Neural crest cell (in vitro differentiated cells): ENCODE measurements around the gene SAMD14. TPM values are rescaled to one million over a fixed set of nuclear protein-coding genes. Genes with fewer than 3 reads are reported as not detected.
"Not testable (repeated sequence)": the region's sequence is repeated elsewhere in the genome, so short reads cannot be mapped to it uniquely, and the experiment has no call there.

ENCODE experiments used
- DNase-seq: peaks from one replicate; pipeline ENCODE4 v3.0.0; 2021; ENCODE audit warnings: low read depth, mixed read lengths, low spot score
- H3K27ac Mint-ChIP-seq: one replicate; pipeline ENCODE4 v1.8.0; 2021; ENCODE audit warnings: mild to moderate bottlenecking, mixed read lengths; ENCODE audit not compliant: unreplicated experiment
- H3K27me3 Mint-ChIP-seq: 2 replicates; pipeline ENCODE4 v1.8.0; 2021; ENCODE audit warnings: low read depth, mild to moderate bottlenecking, mixed read lengths
- H3K36me3 Mint-ChIP-seq: 2 replicates; pipeline ENCODE4 v1.8.0; 2021; ENCODE audit warnings: low read depth, mild to moderate bottlenecking, mixed read lengths
- H3K4me1 Mint-ChIP-seq: 2 replicates; pipeline ENCODE4 v1.8.0; 2021; ENCODE audit warnings: mixed read lengths
- H3K4me3 Mint-ChIP-seq: one replicate; pipeline ENCODE4 v1.8.0; 2021; ENCODE audit warnings: mild to moderate bottlenecking, mixed read lengths
- H3K9me3 Mint-ChIP-seq: 2 replicates; pipeline ENCODE4 v1.8.0; 2021; ENCODE audit warnings: mixed read lengths
- CTCF ChIP-seq: fragments of 200-600 bp; sonication (generic); conservative IDR thresholded peaks from 2 replicates; pipeline ENCODE4 v1.5.0; 2021; ENCODE audit warnings: antibody characterized with exemption, mild to moderate bottlenecking
- total RNA-seq: library from RNA; stranded (reverse); gene quantifications from 2 replicates; pipeline ENCODE4 v1.2.1, GENCODE V29; 2021

The SAMD14 gene
- total RNA-seq, 1 donor from 2014 or later, result 28.7 TPM

DNA sequence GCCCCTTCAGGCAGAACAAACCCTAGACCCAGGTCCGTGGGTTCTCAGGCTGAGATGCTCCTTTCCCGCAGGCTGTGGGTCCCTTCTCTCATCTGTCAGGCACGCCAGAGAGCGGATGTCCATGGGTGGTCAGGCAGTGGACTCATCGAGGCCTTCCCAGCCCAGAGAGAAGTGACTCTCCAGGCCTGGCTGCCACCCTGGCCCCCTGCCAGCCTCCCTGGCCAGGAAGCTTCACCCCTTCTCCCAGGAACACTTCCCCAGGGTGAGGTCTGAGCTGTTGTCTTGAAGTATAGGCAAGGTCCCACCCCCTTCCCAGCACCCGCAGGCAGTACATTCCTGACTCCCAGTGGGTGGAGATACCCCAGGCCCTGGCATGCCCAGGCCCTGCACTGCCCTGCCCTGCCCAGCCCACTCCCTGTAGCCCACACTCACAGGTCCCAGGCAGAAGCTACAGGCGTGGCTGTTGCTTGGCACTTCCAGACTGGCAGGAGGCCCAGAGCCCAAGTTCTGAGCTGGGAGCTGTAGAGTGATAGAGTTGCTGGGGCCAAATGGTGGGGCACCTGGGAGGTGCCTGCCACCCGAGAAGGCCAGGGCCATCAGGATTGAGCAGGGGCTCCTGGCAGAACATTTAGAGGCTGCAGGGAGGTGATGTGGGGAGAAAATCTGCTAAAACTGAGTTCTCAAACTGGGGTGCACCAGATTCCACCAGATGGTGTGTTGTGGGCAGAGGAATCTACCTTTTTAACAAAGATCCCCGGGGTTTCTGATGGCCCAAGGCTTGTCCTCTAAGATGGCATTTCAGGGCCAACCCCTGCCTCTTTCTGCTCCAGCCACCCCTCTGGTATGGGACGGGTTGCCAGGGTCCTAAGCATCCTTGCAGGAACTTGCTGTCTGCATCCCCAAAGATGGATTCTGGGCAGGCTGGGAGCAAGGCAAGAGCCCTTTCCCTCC, 67.4 kb downstream of the SAMD14 start:
- Mint-ChIP-seq H3K27ac (no peak overlapping the region), H3K4me1 (peaks cover 23% of the 10 kb centered on the region), H3K4me3 (no peak overlapping the region), H3K36me3 (no peaks in the 10 kb centered on the region), H3K9me3 (no peaks in the 10 kb centered on the region), H3K27me3 (peaks cover 13% of the 10 kb centered on the region)
- no peak for DNase-seq
- no peak for TF ChIP-seq CTCF

GRCh38 chr17:50061713-50062045, 68.3 kb downstream of the SAMD14 start:
- not testable (repeated sequence) for DNase-seq
- H3K4me1 Mint-ChIP-seq, result peaks cover 28% of the 10 kb centered on the region

DNA sequence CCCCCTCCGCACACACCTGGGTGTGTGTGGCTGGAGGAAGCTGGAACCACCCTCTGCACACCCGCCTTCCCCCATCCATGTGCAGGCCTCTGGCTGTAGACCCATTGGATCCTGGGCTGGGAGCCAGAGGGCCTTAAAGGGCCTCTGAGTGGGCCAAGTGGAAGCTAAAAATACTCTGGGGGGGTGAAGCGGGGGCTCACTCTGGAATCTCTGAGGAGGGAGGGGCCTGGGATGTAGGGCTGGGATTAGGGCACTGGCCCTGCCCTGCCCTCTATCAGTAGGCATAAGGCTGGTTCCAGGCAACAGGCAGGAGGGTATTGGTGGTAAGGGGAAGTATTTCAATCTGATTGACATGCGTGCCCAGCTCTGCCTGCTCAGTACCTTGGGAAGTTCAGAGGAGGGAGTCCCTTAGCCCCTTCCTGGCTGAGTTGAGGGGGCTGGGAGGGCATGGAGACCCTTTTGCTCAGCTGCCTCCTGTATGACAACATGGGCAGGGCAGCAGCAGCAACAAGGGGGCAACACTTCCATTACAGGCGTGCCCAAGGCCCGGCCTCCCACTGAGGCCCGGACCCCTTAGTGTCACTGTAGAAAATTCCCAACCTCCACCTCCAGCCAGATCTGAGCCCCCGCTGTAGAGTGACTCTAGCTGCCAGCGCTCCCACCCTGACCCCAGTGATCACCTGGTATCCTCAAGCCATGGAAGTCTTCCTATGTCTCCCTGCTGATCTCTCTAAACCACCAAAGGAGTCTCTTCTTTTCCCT, 68.8 kb downstream of the SAMD14 start:
- no peaks in the 10 kb centered on the region for H3K36me3 Mint-ChIP-seq
- TF ChIP-seq CTCF, result no peak
- H3K4me3 Mint-ChIP-seq, result no peak overlapping the region
- no peak for DNase-seq
- no peak overlapping the region for H3K27ac Mint-ChIP-seq
- peaks cover 26% of the 10 kb centered on the region for H3K27me3 Mint-ChIP-seq
- H3K9me3 Mint-ChIP-seq, result no peaks in the 10 kb centered on the region
- H3K4me1 Mint-ChIP-seq, result peaks cover 31% of the 10 kb centered on the region

More at GRCh38 chr17:50061713-50062045, 68.3 kb downstream of the SAMD14 start:
- H3K36me3 Mint-ChIP-seq, H3K4me3 Mint-ChIP-seq, H3K27ac Mint-ChIP-seq, H3K9me3 Mint-ChIP-seq: not testable (repeated sequence)
- peaks cover 22% of the 10 kb centered on the region for H3K27me3 Mint-ChIP-seq

Other genes starting within 250 kb of the SAMD14 start
- 0.49 and 0.61 TPM in 2 replicates for gene DLX4, start 161.0 kb downstream of the SAMD14 start, total RNA-seq
- 0.41 and 1.0 TPM in 2 replicates for gene DLX3, start 134.9 kb downstream of the SAMD14 start, total RNA-seq
- 4.5 and 4.8 TPM in 2 replicates for gene ITGA3, start 74.0 kb downstream of the SAMD14 start, total RNA-seq
- gene PDK2, start 34.8 kb downstream of the SAMD14 start, total RNA-seq, result 21.6 and 24.6 TPM in 2 replicates
- gene PPP1R9B, start 20.5 kb upstream of the SAMD14 start, total RNA-seq, result 67.1 and 68.8 TPM in 2 replicates
- gene SGCA, start 35.8 kb upstream of the SAMD14 start, total RNA-seq, result not detected in 2 replicates
- 13.3 and 14.8 TPM in 2 replicates for gene COL1A1, start 71.5 kb upstream of the SAMD14 start, total RNA-seq
- 3.0 and 3.5 TPM in 2 replicates for gene TMEM92, start 144.3 kb upstream of the SAMD14 start, total RNA-seq
- 23.4 and 26.5 TPM in 2 replicates for gene XYLT2, start 216.0 kb upstream of the SAMD14 start, total RNA-seq
- gene MRPL27, start 243.0 kb upstream of the SAMD14 start, total RNA-seq, result 70.4 and 72.2 TPM in 2 replicates
- 25.5 and 31.4 TPM in 2 replicates for gene EME1, start 243.1 kb upstream of the SAMD14 start, total RNA-seq